AG08396 (cell line): ENCODE measurements around the gene PHACTR3.

Experiments used
- DNase-seq: peaks from one replicate; pipeline ENCODE4 v3.0.0; 2012; ENCODE audit warnings: low spot score, mixed read lengths

PHACTR3 gene

GRCh38 chr20:59672576-59672975, 68.2 kb downstream of the PHACTR3 start:
- DNase-seq, result no peak

- DNase-seq, result no peak
Observed at GRCh38 chr20:59673288-59673997, 69.1 kb downstream of the PHACTR3 start.

DNA sequence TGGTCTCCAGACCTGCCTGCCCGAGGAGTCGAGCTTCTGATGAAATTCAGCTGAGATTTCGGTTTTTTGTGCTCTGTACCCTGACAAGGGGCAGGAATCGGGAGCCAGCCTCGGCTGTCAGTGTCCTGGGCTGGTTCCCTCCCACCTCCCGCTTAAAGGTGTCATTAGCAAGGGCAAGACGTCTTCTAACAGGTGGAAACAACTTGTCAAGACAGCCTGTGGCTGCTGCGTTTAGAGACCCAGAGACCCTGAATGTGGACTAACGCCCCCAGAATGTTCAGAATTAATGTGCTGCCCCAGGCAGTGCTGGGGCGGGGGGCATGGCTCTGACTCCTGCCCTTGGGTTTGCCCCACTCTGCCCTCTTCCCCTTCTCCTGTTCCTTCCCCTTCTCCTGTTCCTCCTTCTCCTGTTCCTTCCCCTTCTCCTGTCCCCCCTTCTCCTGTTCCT, 69.7 kb downstream of the PHACTR3 start:
- DNase-seq, result no peak

- no peak for DNase-seq
Observed at GRCh38 chr20:59676126-59676850, 71.9 kb downstream of the PHACTR3 start.

DNA sequence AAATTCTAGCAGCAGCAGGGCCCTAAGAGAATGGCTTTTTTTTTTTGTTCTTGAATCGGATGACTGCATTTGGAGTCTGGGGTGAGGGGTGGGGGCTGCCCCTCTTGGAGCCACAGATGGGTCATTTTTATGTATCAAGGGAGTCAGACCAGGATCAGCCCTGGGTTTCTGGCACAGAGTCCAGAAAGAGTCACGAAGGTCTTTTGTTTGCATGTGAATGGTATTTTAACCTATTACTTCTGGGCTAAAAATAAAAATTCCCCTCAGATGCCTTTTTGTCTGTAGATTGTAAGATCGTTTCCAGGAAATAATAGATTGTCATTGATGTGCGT, 72.5 kb downstream of the PHACTR3 start:
- no peak for DNase-seq

DNA sequence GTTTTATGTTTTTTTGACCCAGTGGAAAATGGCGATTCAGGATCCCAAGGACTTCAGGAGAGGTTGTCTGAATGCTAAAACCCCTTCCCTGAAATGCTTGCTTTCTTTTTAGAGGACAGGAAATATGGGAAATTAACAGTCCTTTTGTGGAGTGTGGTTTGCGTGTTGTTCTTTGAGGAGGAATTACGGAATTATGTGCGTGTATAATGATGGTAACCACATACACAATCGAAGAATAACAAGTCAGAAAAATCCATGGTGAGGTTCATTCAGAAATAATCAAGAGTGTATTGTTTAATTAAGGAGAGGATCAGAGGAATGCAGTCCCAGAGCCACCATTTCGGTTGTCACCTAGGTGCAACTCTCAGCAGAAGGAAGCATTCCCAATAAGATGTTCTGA, 73.2 kb downstream of the PHACTR3 start:
- no peak for DNase-seq

DNA sequence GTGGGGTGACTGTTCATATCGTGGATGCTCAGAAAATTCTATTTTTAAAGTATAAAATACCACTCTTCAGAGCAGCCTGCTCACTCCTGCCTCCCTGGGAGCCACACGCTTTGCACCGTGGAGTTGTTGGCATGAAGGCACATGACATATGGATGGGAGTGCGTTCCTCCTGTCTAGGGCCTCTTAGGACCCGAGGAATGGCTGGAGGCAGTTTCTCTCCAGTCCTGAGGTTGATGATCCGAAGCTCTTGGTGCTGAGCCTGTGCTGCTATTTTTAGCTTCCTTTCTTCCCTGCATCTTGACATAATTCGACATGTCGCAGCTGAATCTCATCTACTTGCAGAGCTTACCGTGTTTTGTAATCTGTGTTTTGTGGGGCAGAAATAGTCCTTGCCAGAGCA, 73.9 kb downstream of the PHACTR3 start:
- DNase-seq, result no peak

DNA sequence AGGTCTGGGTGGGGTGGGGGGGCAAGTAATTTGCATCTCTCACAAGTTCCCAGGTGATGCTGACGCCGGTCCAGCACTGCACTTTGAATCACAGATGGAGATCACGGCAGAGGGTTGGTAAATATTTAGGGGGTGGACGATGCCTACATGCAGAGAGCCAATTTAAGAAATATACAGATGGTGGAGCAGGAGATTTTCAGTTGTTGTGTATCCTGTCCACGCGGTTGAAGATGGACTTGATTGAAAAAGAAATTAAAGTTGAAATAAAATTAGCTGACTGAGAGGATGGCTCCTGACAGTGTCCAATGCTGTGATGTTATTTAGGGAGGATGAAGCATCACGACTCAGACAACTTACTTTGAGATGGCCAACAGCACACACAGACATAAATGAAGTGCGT, 74.6 kb downstream of the PHACTR3 start:
- no peak for DNase-seq

DNA sequence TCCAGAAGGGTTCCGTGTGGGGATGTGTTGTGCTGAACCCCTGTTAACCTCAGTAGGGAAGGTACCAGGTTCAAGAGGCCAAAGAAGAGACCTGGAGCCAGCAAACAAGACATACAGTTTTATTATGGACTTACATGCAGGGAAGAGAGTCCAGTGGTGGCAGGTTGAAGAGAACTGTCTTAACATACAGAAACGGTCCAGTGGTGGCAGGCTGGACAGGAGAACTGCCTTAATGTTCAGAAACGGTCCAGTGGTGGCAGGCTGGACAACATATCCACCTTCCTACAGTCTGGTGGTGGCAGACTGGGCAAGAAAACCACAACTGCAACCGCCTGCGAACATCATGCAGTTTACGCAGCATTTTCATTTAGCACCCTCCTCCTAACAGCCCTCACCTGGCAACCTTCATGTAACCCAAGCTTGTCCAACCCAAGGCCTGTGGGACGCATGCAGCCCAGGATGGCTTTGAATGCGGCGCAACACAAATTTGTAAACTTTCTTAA, 75.9 kb downstream of the PHACTR3 start:
- no peak for DNase-seq

- DNase-seq, result no peak
Observed at GRCh38 chr20:59680852-59681251, 76.5 kb downstream of the PHACTR3 start.

- DNase-seq, result no peak
Observed at GRCh38 chr20:59682603-59683002, 78.3 kb downstream of the PHACTR3 start.

GRCh38 chr20:59683181-59683580, 78.8 kb downstream of the PHACTR3 start:
- DNase-seq, result no peak

GRCh38 chr20:59684685-59685242, 80.4 kb downstream of the PHACTR3 start:
- no peak for DNase-seq

DNA sequence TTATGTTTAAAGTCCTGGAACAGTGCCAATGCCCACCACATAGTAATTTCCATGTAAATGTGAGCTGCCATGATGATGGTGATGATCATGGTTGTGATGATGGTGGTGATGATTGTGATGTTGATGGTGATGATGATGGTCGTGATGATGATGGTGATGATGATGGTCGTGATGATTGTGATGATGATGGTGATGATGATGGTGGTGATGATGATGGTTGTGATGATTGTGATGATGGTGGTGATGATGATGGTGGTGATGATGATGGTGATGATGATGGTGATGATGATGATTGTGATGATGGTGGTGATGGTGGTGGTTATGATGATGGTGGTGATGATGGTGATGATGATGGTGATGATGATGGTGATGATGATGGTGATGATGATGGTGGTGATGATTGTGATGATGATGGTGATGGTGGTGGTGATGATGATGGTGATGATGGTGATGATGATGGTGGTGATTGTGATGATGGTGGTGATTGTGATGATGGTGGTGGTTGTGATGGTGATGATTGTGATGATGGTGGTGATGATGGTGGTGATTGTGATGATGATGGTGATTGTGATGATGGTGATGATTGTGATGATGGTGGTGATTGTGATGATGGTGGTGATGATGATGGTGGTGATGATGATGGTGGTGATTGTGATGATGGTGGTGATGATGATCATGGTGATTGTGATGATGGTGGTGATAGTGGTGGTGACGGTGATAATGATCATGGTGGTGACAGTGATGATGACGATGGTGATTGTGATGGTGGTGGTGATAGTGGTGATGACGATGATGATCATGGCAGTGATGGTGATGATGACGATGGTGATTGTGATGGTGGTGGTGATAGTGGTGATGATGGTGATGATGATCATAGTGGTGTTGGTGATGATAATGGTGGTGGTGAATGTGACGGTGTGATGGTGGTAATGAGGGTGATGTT, 82.3 kb downstream of the PHACTR3 start:
- DNase-seq, result no peak

DNA sequence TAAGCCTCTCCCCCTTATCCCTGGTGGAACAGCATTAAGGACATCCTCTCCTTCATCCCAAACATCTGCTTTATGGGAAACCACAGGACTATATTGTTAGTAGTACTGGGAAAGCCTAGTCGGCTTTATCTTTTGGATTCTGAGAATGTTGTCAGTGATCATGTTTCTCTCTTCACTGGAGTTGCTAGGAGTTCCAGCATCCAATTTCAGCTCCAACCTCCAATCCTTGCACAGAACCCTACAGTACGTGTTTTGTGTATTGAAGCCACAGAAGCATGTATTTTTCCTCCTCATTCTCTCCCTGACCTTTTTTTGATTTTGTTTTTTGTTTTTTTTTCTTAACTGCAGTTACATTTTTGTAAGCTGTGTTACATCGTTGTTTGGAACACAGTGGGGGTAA, 84.0 kb downstream of the PHACTR3 start:
- no peak for DNase-seq

GRCh38 chr20:59688999-59689398, 84.7 kb downstream of the PHACTR3 start:
- DNase-seq, result no peak

DNA sequence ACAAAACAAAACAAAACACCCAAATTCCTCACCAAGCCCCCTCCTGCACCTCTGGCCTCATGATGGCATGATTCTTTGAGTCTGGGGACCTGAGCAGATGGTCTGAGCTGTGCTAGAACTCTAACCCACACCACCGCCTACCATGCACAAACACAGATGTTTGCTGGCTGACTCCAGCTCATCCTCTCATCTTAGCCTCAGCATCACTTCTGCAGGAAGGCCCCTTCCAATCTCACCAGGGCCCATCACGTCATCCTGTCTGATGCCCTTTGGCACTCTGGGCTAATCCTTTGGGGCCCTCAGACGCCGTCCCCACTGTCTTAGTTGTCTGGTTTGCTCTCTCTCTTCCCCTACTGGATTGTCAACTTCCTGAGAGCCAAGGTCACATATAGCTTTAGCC, 85.8 kb downstream of the PHACTR3 start:
- no peak for DNase-seq

- DNase-seq, result no peak
Observed at GRCh38 chr20:59690976-59691375, 86.6 kb downstream of the PHACTR3 start.

- no peak for DNase-seq
Observed at GRCh38 chr20:59692139-59692538, 87.8 kb downstream of the PHACTR3 start.

DNA sequence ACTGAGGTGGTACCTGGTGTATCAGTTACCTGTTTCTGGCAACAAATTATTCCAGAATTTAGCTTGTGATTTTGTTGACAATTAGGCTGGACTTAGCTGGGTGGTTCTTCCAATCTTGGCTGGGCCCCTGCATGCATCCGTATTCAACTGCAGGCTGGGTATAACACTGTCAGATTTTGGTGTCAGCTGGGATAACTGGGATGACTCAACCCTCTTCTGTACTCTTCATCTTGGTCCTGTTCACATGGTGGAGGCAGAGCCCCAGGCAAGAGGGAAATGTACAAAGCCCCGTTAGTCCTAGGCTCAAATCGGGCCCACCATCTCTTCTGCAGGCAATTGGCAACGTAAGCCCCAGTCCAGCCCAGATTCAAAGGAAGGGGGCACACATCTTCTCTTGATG, 89.2 kb downstream of the PHACTR3 start:
- no peak for DNase-seq

DNA sequence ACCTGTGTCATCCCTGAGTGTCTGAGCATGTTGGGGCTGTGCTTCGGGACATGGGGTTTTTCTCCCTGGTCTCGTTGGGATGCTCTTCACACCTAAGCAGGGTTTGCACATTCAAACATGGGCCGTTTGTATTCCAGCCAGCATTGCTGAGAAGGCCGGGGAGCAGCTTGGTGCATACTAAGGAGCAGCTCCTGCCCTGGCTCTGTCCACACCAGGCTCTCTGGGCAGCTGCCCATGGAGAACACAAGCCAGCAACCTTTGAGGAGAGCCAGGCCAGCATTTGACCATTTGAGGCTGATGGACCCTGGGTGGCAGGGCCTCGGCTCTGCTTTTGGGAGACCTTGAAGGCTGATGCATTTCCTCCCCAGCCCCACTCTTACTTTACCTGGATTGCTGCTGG, 92.1 kb downstream of the PHACTR3 start:
- no peak for DNase-seq

DNA sequence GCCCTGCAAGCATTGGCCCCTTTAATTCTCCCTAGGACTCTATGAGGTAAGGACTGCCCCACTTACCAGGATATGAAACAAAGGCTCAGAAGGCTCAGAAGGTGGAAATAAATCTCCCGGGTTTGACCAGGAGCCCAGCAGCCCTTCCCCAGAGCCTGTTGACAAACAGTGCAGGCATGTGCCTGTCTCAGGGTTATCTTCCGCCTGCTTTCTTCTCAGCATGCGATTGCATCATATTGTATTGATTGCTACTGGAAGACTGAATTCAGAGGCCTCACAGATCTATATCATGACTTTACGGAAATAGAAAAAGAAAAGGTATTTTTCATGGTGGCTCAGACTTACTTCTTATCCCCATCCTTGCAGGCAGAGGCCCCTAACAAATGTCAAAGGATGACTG, 92.7 kb downstream of the PHACTR3 start:
- DNase-seq, result no peak
